Measurements from ENCODE around the gene CAMKMT.

CAMKMT gene

DNA sequence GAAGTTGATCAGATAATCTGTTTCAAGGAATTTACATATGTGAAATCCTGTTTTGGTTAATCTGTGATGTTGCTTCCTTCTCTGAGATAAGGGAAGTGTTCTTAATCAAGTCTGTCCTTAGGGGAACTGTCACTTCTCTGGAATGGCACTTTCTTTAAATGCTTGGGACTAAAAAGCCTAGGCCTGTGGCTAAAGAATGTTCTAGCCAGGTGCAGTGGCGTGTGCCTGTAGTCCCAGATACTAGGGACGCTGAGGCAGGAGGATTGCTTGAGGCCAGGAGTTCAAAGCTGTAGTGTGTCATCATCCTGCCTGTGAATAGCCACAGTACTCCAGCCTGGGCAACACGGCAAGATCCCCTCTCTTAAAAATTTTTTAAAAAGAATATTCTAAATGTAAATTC, 362.2 kb downstream of the CAMKMT start:
- FAIRE-seq, result no peak
- TF ChIP-seq, protein P1, sequence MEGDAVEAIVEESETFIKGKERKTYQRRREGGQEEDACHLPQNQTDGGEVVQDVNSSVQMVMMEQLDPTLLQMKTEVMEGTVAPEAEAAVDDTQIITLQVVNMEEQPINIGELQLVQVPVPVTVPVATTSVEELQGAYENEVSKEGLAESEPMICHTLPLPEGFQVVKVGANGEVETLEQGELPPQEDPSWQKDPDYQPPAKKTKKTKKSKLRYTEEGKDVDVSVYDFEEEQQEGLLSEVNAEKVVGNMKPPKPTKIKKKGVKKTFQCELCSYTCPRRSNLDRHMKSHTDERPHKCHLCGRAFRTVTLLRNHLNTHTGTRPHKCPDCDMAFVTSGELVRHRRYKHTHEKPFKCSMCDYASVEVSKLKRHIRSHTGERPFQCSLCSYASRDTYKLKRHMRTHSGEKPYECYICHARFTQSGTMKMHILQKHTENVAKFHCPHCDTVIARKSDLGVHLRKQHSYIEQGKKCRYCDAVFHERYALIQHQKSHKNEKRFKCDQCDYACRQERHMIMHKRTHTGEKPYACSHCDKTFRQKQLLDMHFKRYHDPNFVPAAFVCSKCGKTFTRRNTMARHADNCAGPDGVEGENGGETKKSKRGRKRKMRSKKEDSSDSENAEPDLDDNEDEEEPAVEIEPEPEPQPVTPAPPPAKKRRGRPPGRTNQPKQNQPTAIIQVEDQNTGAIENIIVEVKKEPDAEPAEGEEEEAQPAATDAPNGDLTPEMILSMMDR (IDR thresholded peaks at IDR 0.05; ENCODE audit: insufficient read depth, missing control alignments), result no peak
- no peak for DNase-seq (ENCODE audit: insufficient read length, low spot score)

- TF ChIP-seq, protein P1 (IDR thresholded peaks at IDR 0.05; ENCODE audit: insufficient read depth, missing control alignments), result no peak
- FAIRE-seq (no peak), DNase-seq (ENCODE audit: insufficient read length, low spot score) (no peak)
Observed at GRCh38 chr2:44730593-44730992, 368.8 kb downstream of the CAMKMT start.

- FAIRE-seq, result no peak
- no peak for DNase-seq (ENCODE audit: insufficient read length, low spot score)
- TF ChIP-seq, protein P1 (IDR thresholded peaks at IDR 0.05; ENCODE audit: insufficient read depth, missing control alignments), result no peak
Observed at GRCh38 chr2:44731505-44731904, 369.8 kb downstream of the CAMKMT start.

DNA sequence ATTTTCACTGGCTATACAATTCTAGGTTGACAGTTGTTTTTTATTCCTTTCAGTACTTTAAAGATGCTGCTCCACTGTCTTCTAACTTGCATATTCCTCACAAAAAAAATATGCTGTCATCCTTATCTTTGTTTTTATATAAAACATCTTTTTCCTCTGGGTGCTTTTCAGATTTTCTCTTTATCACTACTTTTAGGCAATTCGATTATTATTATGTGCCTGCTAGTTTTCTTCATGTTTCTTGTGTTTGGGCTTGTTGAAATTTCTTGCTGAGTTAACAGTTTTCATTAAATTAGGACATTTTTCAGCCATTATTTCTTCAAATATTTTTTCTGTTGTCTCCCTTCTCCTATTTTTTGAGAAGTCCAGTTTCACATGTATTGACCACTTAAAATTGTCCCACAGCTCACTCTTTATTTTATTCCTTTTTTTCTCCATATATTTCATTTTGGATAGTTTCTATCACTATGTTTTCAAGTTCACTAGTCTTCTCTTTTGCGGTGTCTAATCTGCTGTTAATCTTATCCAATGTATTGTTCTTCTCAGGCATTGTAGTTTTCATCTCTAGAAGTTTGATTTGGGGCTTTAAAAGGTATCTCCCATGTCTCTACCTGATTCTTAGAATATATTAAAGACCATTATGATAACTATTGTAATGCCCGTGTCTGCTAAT, 374.7 kb downstream of the CAMKMT start:
- no peak for DNase-seq (ENCODE audit: insufficient read length, low spot score)
- no peak for FAIRE-seq
- TF ChIP-seq, protein P1 (IDR thresholded peaks at IDR 0.05; ENCODE audit: insufficient read depth, missing control alignments), result no peak

GRCh38 chr2:44740678-44741077, 378.9 kb downstream of the CAMKMT start:
- TF ChIP-seq, protein P1 (IDR thresholded peaks at IDR 0.05; ENCODE audit: insufficient read depth, missing control alignments), result no peak
- FAIRE-seq, result no peak
- no peak for DNase-seq (ENCODE audit: insufficient read length, low spot score)

- FAIRE-seq (no peak), DNase-seq (ENCODE audit: insufficient read length, low spot score) (no peak)
- TF ChIP-seq, protein P1 (IDR thresholded peaks at IDR 0.05; ENCODE audit: insufficient read depth, missing control alignments), result no peak
Observed at GRCh38 chr2:44741507-44741906, 379.8 kb downstream of the CAMKMT start.

- DNase-seq (ENCODE audit: insufficient read length, low spot score) (no peak), FAIRE-seq (no peak)
- TF ChIP-seq, protein P1 (IDR thresholded peaks at IDR 0.05; ENCODE audit: insufficient read depth, missing control alignments), result no peak
Observed at GRCh38 chr2:44742057-44742456, 380.3 kb downstream of the CAMKMT start.

Data from D721Med (cell line).